Activated CD4-positive, alpha-beta T cell treated with anti-CD3 and anti-CD28 coated beads, Interleukin-2, amount 10 ng/mL, durations not matched to agents 7 days and 5 days (primary cell): ENCODE measurements around the gene SLC26A9. TPM values are rescaled to one million over a fixed set of nuclear protein-coding genes. Genes with fewer than 3 reads are reported as not detected.
A peak's percentile ranks its signal among the peaks of the same experiment; 100 is the strongest.

Source experiments
- CTCF ChIA-PET: fragments of 350-600 bp; sonication (Branson Sonifier 250); formaldehyde crosslinking; loops from one replicate; lab custom pipeline; 2021; ENCODE audit warnings: antibody characterized with exemption; lab: Charles Lee
- POLR2A ChIA-PET: fragments of 350-600 bp; sonication (Branson Sonifier 250); formaldehyde crosslinking; loops from one replicate; lab custom pipeline; 2021; ENCODE audit warnings: antibody characterized with exemption; lab: Charles Lee
- DNase-seq: peaks from one replicate; pipeline ENCODE4 v3.0.0-alpha.2; 2020
- H3K27ac Mint-ChIP-seq: one replicate; pipeline ENCODE4 v1.8.0; 2021; ENCODE audit warnings: mild to moderate bottlenecking, moderate library complexity, mixed read lengths
- H3K27me3 Mint-ChIP-seq: one replicate; pipeline ENCODE4 v1.8.0; 2021; ENCODE audit warnings: mixed read lengths
- H3K36me3 Mint-ChIP-seq: one replicate; pipeline ENCODE4 v1.8.0; 2021; ENCODE audit warnings: low read depth, mixed read lengths
- H3K4me1 Mint-ChIP-seq: one replicate; pipeline ENCODE4 v1.8.0; 2021; ENCODE audit warnings: mixed read lengths
- H3K4me3 Mint-ChIP-seq: one replicate; pipeline ENCODE4 v1.8.0; 2021; ENCODE audit warnings: mild to moderate bottlenecking, moderate library complexity, mixed read lengths
- H3K9me3 Mint-ChIP-seq: one replicate; pipeline ENCODE4 v1.8.0; 2021; ENCODE audit warnings: mixed read lengths
- total RNA-seq, 2 experiments: library from RNA; stranded (reverse); gene quantifications; one replicate each; pipeline ENCODE4 v1.2.3, GENCODE V29; 2021

The SLC26A9 gene
- total RNA-seq, 2 experiments from 2014 or later, result not detected

- Mint-ChIP-seq H3K9me3 (no peaks in the 10 kb centered on the region), H3K4me3 (no peak overlapping the region), H3K27me3 (peaks cover 10% of the 10 kb centered on the region), H3K27ac (peak overlapping the region; percentile 6), H3K4me1 (no peaks in the 10 kb centered on the region), H3K36me3 (no peaks in the 10 kb centered on the region)
- ChIA-PET CTCF (interaction anchor here (2.2 to 2.7 kb wide), 2 partner anchors 9 to 26 kb away, joined by 8 to 9 read pairs; no protein-coding TSS in a partner anchor), POLR2A (no interaction called here)
- no peak for DNase-seq
Observed at GRCh38 chr1:205951746-205952145, 8.5 kb upstream of the SLC26A9 start.

- H3K4me3 Mint-ChIP-seq, result no peak overlapping the region
- no peaks in the 10 kb centered on the region for H3K4me1 Mint-ChIP-seq
- H3K36me3 Mint-ChIP-seq, result no peaks in the 10 kb centered on the region
- ChIA-PET CTCF (interaction anchor here (1.4 to 2.7 kb wide), 3 partner anchors 10 to 32 kb away, joined by 4 to 9 read pairs (median 8); no protein-coding TSS in a partner anchor), POLR2A (no interaction called here)
- H3K27ac Mint-ChIP-seq, result no peak overlapping the region
- no peaks in the 10 kb centered on the region for H3K9me3 Mint-ChIP-seq
- peaks cover 12% of the 10 kb centered on the region for H3K27me3 Mint-ChIP-seq
- DNase-seq, result no peak
Observed at GRCh38 chr1:205950826-205951549, 7.7 kb upstream of the SLC26A9 start.

- CTCF ChIA-PET, result interaction anchor here (1.3 to 2.7 kb wide), 3 partner anchors 11 to 31 kb away, joined by 4 to 8 read pairs (median 5); no protein-coding TSS in a partner anchor
- Mint-ChIP-seq H3K9me3 (no peaks in the 10 kb centered on the region), H3K36me3 (no peaks in the 10 kb centered on the region), H3K27me3 (peaks cover 16% of the 10 kb centered on the region), H3K4me1 (no peaks in the 10 kb centered on the region), H3K4me3 (no peak overlapping the region), H3K27ac (no peak overlapping the region)
- POLR2A ChIA-PET, result no interaction called here
- DNase-seq, result no peak
Observed at GRCh38 chr1:205950280-205950679, 7.0 kb upstream of the SLC26A9 start.

GRCh38 chr1:205949753-205950152 is 6.5 kb upstream of the SLC26A9 start:
- Mint-ChIP-seq H3K9me3 (no peaks in the 10 kb centered on the region), H3K36me3 (no peaks in the 10 kb centered on the region), H3K4me1 (no peaks in the 10 kb centered on the region), H3K27me3 (peaks cover 16% of the 10 kb centered on the region), H3K4me3 (no peak overlapping the region), H3K27ac (no peak overlapping the region)
- no peak for DNase-seq
- ChIA-PET POLR2A (no interaction called here), CTCF (interaction anchor here (1.3 to 2.7 kb wide), 3 partner anchors 11 to 31 kb away, joined by 4 to 8 read pairs (median 5); no protein-coding TSS in a partner anchor)

GRCh38 chr1:205948886-205949285 is 5.6 kb upstream of the SLC26A9 start:
- H3K4me1 Mint-ChIP-seq, result no peaks in the 10 kb centered on the region
- H3K4me3 Mint-ChIP-seq, result no peak overlapping the region
- no peaks in the 10 kb centered on the region for H3K36me3 Mint-ChIP-seq
- CTCF ChIA-PET, result interaction anchor here (0.6 to 1.3 kb wide), 3 partner anchors 9 to 29 kb away, joined by 3 to 5 read pairs (median 4); no protein-coding TSS in a partner anchor
- no peaks in the 10 kb centered on the region for H3K9me3 Mint-ChIP-seq
- no peak overlapping the region for H3K27ac Mint-ChIP-seq
- DNase-seq, result no peak
- peaks cover 19% of the 10 kb centered on the region for H3K27me3 Mint-ChIP-seq
- POLR2A ChIA-PET, result no interaction called here

- Mint-ChIP-seq H3K4me1 (no peaks in the 10 kb centered on the region), H3K4me3 (no peak overlapping the region), H3K27ac (no peak overlapping the region), H3K9me3 (no peaks in the 10 kb centered on the region), H3K36me3 (no peaks in the 10 kb centered on the region), H3K27me3 (peaks cover 22% of the 10 kb centered on the region)
- CTCF ChIA-PET, result interaction anchor here (1.0 to 1.7 kb wide), 2 partner anchors 19 to 29 kb away, joined by 3 to 4 read pairs; no protein-coding TSS in a partner anchor
- POLR2A ChIA-PET, result no interaction called here
- no peak for DNase-seq
Observed at GRCh38 chr1:205948039-205948438, 4.8 kb upstream of the SLC26A9 start.

GRCh38 chr1:205947024-205947423 is 3.8 kb upstream of the SLC26A9 start:
- peaks cover 25% of the 10 kb centered on the region for H3K27me3 Mint-ChIP-seq
- H3K4me1 Mint-ChIP-seq, result no peaks in the 10 kb centered on the region
- ChIA-PET CTCF (interaction anchor here (1.7 kb wide), 1 partner anchor 20 kb away, joined by 4 read pairs; no protein-coding TSS in a partner anchor), POLR2A (no interaction called here)
- DNase-seq, result no peak
- no peaks in the 10 kb centered on the region for H3K36me3 Mint-ChIP-seq
- no peaks in the 10 kb centered on the region for H3K9me3 Mint-ChIP-seq
- H3K4me3 Mint-ChIP-seq, result no peak overlapping the region
- H3K27ac Mint-ChIP-seq, result no peak overlapping the region

- H3K27ac Mint-ChIP-seq, result no peak overlapping the region
- no peaks in the 10 kb centered on the region for H3K4me1 Mint-ChIP-seq
- H3K9me3 Mint-ChIP-seq, result no peaks in the 10 kb centered on the region
- ChIA-PET POLR2A (no interaction called here), CTCF (interaction anchor here (0.7 kb wide), 1 partner anchor 79 kb away, joined by 3 read pairs; no protein-coding TSS in a partner anchor)
- peaks cover 27% of the 10 kb centered on the region for H3K27me3 Mint-ChIP-seq
- no peak overlapping the region for H3K4me3 Mint-ChIP-seq
- no peak for DNase-seq
- H3K36me3 Mint-ChIP-seq, result no peaks in the 10 kb centered on the region
Observed at GRCh38 chr1:205945069-205945468, 1.8 kb upstream of the SLC26A9 start.

- POLR2A ChIA-PET, result no interaction called here
- DNase-seq, result no peak
- H3K36me3 Mint-ChIP-seq, result no peaks in the 10 kb centered on the region
- H3K9me3 Mint-ChIP-seq, result no peaks in the 10 kb centered on the region
- no peak overlapping the region for H3K27ac Mint-ChIP-seq
- H3K4me3 Mint-ChIP-seq, result no peak overlapping the region
- peaks cover 31% of the 10 kb centered on the region for H3K27me3 Mint-ChIP-seq
- CTCF ChIA-PET, result interaction anchor here (0.7 kb wide), 1 partner anchor 79 kb away, joined by 3 read pairs; no protein-coding TSS in a partner anchor
- H3K4me1 Mint-ChIP-seq, result no peaks in the 10 kb centered on the region
Observed at GRCh38 chr1:205944525-205944924, 1.3 kb upstream of the SLC26A9 start.

- H3K4me1 Mint-ChIP-seq, result no peaks in the 10 kb centered on the region
- no peak overlapping the region for H3K27ac Mint-ChIP-seq
- H3K27me3 Mint-ChIP-seq, result peaks cover 40% of the 10 kb centered on the region
- H3K4me3 Mint-ChIP-seq, result no peak overlapping the region
- H3K36me3 Mint-ChIP-seq, result no peaks in the 10 kb centered on the region
- ChIA-PET POLR2A (no interaction called here), CTCF (interaction anchor here (0.7 to 1.5 kb wide), 3 partner anchors 11 to 45 kb away, joined by 3 read pairs; no protein-coding TSS in a partner anchor)
- no peaks in the 10 kb centered on the region for H3K9me3 Mint-ChIP-seq
- DNase-seq, result no peak
Observed at GRCh38 chr1:205942631-205943159, 561 bp downstream of the SLC26A9 start.

GRCh38 chr1:205940710-205941109 is 2.5 kb downstream of the SLC26A9 start:
- DNase-seq, result no peak
- H3K36me3 Mint-ChIP-seq, result no peaks in the 10 kb centered on the region
- H3K27ac Mint-ChIP-seq, result no peak overlapping the region
- no peaks in the 10 kb centered on the region for H3K9me3 Mint-ChIP-seq
- no peak overlapping the region for H3K4me3 Mint-ChIP-seq
- ChIA-PET POLR2A (no interaction called here), CTCF (interaction anchor here (2.5 kb wide), 1 partner anchor 22 kb away, joined by 6 read pairs; no protein-coding TSS in a partner anchor)
- H3K4me1 Mint-ChIP-seq, result no peaks in the 10 kb centered on the region
- H3K27me3 Mint-ChIP-seq, result peaks cover 46% of the 10 kb centered on the region

- ChIA-PET CTCF (interaction anchor here (2.5 kb wide), 1 partner anchor 21 kb away, joined by 6 read pairs; no protein-coding TSS in a partner anchor), POLR2A (no interaction called here)
- Mint-ChIP-seq H3K4me3 (no peak overlapping the region), H3K27ac (no peak overlapping the region), H3K36me3 (no peaks in the 10 kb centered on the region), H3K27me3 (peaks cover 37% of the 10 kb centered on the region), H3K4me1 (no peaks in the 10 kb centered on the region), H3K9me3 (no peaks in the 10 kb centered on the region)
- peak; percentile 10 for DNase-seq
Observed at GRCh38 chr1:205939690-205940330, 3.4 kb downstream of the SLC26A9 start.
